Keratinocyte (primary cell): ENCODE data around the gene SYMPK.

Source experiments
- EZH2 ChIP-seq: IDR thresholded peaks from one replicate; pipeline ENCODE4 v1.6.1; 2012; ENCODE audit warnings: inconsistent platforms, mild to moderate bottlenecking, low read length, moderate library complexity
- TF ChIP-seq, protein P1 (sequence below), 3 experiments: IDR thresholded peaks in 1 of 3; conservative IDR thresholded peaks in 1 of 3; optimal IDR thresholded peaks in 1 of 3; 2 replicates in 2 of 3; 3 replicates in 1 of 3; pipeline versions ENCODE3 to v1.5.1; 2011; ENCODE audit warnings: low read length in 3 of 3, mild to moderate bottlenecking in 3 of 3, moderate library complexity in 2 of 3, control low read depth in 1 of 3, inconsistent platforms in 1 of 3; ENCODE audit not compliant: insufficient read depth in 2 of 3; ENCODE audit errors: extremely low read depth in 1 of 3

DNA sequence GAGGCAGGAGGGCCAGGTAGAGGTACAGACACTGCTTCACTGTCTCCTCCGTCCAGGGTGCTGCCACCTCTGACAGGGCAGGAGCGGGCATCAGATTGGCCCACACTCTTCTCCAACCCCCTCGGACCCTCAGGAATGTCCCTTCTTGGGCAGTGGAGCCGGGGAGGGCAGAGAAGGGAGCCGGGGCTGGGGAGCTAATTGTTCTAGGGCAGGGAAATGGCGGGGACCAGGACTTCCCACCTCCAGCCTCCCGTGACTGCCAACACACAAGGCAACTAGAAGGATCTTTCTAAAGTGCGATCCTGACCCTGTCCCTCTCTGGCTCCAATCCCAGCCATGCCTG lies 37.7 kb downstream of the SYMPK start:
- TF ChIP-seq EZH2 = no peak
- TF ChIP-seq, protein P1, sequence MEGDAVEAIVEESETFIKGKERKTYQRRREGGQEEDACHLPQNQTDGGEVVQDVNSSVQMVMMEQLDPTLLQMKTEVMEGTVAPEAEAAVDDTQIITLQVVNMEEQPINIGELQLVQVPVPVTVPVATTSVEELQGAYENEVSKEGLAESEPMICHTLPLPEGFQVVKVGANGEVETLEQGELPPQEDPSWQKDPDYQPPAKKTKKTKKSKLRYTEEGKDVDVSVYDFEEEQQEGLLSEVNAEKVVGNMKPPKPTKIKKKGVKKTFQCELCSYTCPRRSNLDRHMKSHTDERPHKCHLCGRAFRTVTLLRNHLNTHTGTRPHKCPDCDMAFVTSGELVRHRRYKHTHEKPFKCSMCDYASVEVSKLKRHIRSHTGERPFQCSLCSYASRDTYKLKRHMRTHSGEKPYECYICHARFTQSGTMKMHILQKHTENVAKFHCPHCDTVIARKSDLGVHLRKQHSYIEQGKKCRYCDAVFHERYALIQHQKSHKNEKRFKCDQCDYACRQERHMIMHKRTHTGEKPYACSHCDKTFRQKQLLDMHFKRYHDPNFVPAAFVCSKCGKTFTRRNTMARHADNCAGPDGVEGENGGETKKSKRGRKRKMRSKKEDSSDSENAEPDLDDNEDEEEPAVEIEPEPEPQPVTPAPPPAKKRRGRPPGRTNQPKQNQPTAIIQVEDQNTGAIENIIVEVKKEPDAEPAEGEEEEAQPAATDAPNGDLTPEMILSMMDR (optimal IDR thresholded peaks at IDR 0.05 in 1 of 3, IDR thresholded peaks at IDR 0.05 in 1 of 3, conservative IDR thresholded peaks at IDR 0.05 in 1 of 3; ENCODE audit: extremely low read depth in 1 of 3, insufficient read depth in 2 of 3, low read length in 3 of 3) = no peak
